HG03060 (cell line): ENCODE measurements around the gene ANKRD40CL.

ENCODE experiments used
- ATAC-seq: cut with Tn5 transposase; IDR thresholded peaks from one replicate; pipeline ENCODE4 v1.9.1; 2021; ENCODE audit warnings: low read depth, moderate number of reproducible peaks; ENCODE audit not compliant: unreplicated experiment

Gene ANKRD40CL

DNA sequence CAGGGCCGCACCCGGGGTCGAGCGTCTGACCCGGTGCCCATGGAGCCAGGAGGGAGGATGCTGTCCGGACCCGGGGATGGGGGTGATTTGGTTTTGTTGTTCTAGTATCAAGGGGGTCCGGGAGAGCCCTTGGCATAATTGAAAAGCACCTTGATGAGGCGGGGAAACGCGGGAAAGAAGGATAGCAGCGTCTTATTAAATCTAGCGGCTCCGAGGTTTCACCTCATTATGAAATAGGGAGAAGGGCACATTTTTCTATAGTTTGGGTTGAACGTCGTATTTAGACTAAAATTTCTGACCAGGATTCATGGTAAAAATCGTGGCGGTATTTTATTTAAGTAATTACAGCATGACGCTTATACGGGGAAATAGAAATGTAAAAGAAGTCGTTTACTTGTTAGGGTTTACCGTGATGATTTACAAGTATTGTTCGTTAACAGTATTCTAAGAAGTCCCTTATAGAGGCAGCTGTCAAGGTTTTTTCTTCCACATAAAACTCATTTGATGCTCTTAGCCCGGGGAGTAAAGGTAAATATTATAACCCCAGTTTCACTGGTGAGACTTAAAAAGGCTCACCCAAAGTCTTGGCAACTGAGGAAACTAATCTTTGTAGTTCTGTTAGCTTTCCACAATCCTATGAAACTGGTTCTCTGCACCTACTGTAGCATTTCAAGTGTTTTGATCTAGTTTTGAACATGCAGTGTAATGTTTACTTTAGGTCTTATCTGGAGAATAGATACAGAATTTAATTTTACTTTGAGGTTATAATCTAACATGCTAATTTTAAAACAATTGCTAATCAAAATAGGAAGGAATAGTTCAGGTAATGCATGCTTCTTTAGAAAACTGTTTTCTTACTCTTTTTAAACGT, 47.2 kb downstream of the ANKRD40CL start:
- ATAC-seq = no peak

GRCh38 chr17:50719144-50719923, 48.0 kb downstream of the ANKRD40CL start, which contains the start of gene LUC7L3:
TSS of gene LUC7L3 (plus strand) at chr17:50719603. CDS start at chr17:50719733, 130 bp downstream.
- peak; percentile 65 for ATAC-seq

DNA sequence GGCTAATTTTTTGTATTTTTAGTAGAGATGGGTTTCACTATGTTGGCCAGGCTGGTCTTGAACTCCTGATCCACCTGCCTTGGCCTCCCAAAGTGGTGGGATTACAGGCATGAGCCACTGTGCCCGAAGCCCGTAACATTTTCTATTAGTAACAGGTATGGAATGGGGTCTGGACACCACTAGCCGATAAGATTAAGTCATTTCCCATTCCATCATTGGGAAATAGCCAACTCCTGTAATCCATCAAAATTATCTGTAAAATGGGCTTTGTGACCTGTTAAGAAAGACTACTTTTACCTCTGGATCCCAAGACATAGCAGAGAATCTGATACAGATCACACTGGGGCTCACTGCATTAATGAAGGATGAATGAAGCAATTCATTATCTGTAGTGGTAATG, 51.8 kb downstream of the ANKRD40CL start:
- ATAC-seq = no peak

DNA sequence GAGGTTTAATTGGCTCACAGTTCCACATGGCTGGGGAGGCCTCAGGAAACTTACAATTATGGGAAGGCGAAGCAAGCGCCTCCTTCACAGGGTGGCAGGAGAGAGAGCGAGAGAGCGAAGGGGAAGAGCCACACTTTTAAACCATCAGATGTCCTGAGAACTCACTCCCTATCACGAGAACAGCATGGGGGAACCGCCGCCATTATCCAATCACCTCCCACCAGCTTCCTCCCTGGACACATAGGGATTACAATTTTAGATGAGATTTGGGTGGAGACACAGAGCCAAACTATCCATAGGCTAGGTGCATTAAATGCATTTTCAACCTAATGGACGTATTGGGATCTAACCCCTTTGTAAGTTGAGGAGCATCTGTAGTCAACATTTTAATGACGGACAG, 54.7 kb downstream of the ANKRD40CL start:
- ATAC-seq = no peak
